HCT116 (cell line): ENCODE measurements around the gene ACBD3.
A peak's percentile ranks its signal among the peaks of the same experiment; 100 is the strongest.

Source experiments
- CBX3 ChIP-seq: IDR thresholded peaks from 2 replicates; pipeline ENCODE4 v1.6.1; 2012; ENCODE audit warnings: low read depth
- EZH2 ChIP-seq: fragments of 200-600 bp; sonication (generic); IDR thresholded peaks from 2 replicates; pipeline ENCODE4 v1.6.1; 2017; ENCODE audit warnings: antibody characterized with exemption, mixed run types
- FOSL1 ChIP-seq: IDR thresholded peaks from 2 replicates; pipeline ENCODE4 v1.6.1; 2012; ENCODE audit warnings: low read depth
- SIN3A ChIP-seq: IDR thresholded peaks from 2 replicates; pipeline ENCODE4 v1.6.1; 2012; ENCODE audit warnings: low read depth
- TCF7L2 ChIP-seq: IDR thresholded peaks from 2 replicates; pipeline ENCODE4 v1.7.0; 2011; ENCODE audit warnings: borderline replicate concordance, inconsistent platforms; ENCODE audit not compliant: insufficient read depth, insufficient read length; ENCODE audit errors: extremely low read depth
- ZFX ChIP-seq: fragments of 450-650 bp; IDR thresholded peaks from 2 replicates; pipeline ENCODE4 v1.6.1; 2017
- TF ChIP-seq, protein P1 (sequence below), 3 experiments: fragments of 200-600 bp in 1 of 3; sonication (generic) in 1 of 3; IDR thresholded peaks in 2 of 3; conservative IDR thresholded peaks in 1 of 3; 2 replicates each; pipeline ENCODE4 v1.5.1; 2012 to 2017; ENCODE audit warnings: low read depth in 2 of 3, low read length in 2 of 3, antibody characterized with exemption in 1 of 3, borderline replicate concordance in 1 of 3, control low read depth in 1 of 3, mild to moderate bottlenecking in 1 of 3, mixed read lengths in 1 of 3, mixed run types in 1 of 3, moderate library complexity in 1 of 3; ENCODE audit not compliant: insufficient read depth in 1 of 3
- TF ChIP-seq, protein P2 (sequence below): IDR thresholded peaks from 2 replicates; pipeline ENCODE4 v1.6.1; 2012; ENCODE audit warnings: low read depth

DNA sequence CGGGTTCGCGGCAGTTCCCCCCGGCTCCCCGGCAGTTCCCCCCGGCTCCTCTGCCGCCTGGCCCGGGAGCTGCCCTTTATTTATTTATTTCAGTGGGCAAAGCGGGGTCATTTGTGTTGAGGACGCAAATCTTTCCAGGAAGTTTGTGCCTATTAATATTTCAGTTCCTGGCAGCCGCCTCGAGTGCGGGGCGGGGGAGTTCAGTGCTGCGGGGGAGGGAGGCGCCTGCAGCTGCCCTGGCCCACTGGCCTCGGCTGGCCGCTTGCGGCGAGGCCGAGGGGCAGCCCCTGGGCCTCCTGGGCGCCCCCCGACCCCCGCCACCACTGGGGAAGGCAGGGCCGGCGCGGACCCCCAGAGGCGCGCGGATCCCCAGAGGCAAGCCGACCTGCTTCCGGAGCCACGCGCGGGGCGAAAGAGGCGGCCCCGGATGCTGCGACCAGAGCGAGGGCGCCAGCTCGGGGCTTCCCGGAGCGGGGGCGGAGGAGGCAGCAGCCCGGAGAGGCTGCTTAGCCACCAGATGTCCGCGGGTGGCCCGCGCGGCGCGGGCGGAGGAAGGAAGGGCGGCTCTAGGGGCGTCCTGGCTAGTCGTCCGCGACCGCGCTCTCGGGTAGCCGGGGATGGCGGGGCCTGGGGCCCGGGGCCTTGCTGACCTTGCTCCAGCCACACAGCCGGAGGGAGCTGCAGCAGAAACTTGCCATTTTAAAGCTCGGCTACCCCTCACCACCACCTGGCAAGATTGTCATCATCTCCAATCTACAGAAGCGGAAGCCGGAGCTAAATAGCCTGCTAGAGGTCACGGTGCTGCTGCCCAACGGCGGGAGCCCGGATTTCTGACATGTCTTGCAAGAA, 76.1 kb downstream of the ACBD3 start:
- TF ChIP-seq EZH2 (no peak), TCF7L2 (no peak), CBX3 (no peak), FOSL1 (no peak; the same call in 1 of the 2 replicates), ZFX (0 out of 2 replicates have a peak, but pooled peaks have one; percentile 25), SIN3A (no peak)
- TF ChIP-seq, protein P1, sequence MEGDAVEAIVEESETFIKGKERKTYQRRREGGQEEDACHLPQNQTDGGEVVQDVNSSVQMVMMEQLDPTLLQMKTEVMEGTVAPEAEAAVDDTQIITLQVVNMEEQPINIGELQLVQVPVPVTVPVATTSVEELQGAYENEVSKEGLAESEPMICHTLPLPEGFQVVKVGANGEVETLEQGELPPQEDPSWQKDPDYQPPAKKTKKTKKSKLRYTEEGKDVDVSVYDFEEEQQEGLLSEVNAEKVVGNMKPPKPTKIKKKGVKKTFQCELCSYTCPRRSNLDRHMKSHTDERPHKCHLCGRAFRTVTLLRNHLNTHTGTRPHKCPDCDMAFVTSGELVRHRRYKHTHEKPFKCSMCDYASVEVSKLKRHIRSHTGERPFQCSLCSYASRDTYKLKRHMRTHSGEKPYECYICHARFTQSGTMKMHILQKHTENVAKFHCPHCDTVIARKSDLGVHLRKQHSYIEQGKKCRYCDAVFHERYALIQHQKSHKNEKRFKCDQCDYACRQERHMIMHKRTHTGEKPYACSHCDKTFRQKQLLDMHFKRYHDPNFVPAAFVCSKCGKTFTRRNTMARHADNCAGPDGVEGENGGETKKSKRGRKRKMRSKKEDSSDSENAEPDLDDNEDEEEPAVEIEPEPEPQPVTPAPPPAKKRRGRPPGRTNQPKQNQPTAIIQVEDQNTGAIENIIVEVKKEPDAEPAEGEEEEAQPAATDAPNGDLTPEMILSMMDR (IDR thresholded peaks at IDR 0.05 in 2 of 3, conservative IDR thresholded peaks at IDR 0.05 in 1 of 3; ENCODE audit: borderline replicate concordance in 1 of 3, insufficient read depth in 1 of 3, low read depth in 2 of 3, low read length in 2 of 3): no peak
- TF ChIP-seq, protein P2, sequence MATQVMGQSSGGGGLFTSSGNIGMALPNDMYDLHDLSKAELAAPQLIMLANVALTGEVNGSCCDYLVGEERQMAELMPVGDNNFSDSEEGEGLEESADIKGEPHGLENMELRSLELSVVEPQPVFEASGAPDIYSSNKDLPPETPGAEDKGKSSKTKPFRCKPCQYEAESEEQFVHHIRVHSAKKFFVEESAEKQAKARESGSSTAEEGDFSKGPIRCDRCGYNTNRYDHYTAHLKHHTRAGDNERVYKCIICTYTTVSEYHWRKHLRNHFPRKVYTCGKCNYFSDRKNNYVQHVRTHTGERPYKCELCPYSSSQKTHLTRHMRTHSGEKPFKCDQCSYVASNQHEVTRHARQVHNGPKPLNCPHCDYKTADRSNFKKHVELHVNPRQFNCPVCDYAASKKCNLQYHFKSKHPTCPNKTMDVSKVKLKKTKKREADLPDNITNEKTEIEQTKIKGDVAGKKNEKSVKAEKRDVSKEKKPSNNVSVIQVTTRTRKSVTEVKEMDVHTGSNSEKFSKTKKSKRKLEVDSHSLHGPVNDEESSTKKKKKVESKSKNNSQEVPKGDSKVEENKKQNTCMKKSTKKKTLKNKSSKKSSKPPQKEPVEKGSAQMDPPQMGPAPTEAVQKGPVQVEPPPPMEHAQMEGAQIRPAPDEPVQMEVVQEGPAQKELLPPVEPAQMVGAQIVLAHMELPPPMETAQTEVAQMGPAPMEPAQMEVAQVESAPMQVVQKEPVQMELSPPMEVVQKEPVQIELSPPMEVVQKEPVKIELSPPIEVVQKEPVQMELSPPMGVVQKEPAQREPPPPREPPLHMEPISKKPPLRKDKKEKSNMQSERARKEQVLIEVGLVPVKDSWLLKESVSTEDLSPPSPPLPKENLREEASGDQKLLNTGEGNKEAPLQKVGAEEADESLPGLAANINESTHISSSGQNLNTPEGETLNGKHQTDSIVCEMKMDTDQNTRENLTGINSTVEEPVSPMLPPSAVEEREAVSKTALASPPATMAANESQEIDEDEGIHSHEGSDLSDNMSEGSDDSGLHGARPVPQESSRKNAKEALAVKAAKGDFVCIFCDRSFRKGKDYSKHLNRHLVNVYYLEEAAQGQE: no peak
